Muscle of leg (tissue), 11 donors: ENCODE measurements around the gene CCDC27. TPM values are rescaled to one million over a fixed set of nuclear protein-coding genes. Genes with fewer than 3 reads are reported as not detected.
"Not testable (repeated sequence)": the region's sequence is repeated elsewhere in the genome, so short reads cannot be mapped to it uniquely, and the experiment has no call there.

Experiments used
- DNase-seq: peaks from one replicate; pipeline ENCODE4 v3.0.0; 2013
- H3K27ac ChIP-seq: one replicate; pipeline ENCODE4 v1.5.1; 2013; ENCODE audit warnings: mild to moderate bottlenecking, low read length, control low read depth
- H3K27me3 ChIP-seq: one replicate; pipeline ENCODE4 v1.6.1; 2013; ENCODE audit warnings: low read length; ENCODE audit not compliant: control insufficient read depth, insufficient read depth
- H3K36me3 ChIP-seq: one replicate; pipeline ENCODE4 v1.6.1; 2013; ENCODE audit warnings: low read length; ENCODE audit not compliant: control insufficient read depth, insufficient read depth
- H3K4me1 ChIP-seq: one replicate; pipeline ENCODE4 v1.6.1; 2013; ENCODE audit warnings: low read length; ENCODE audit not compliant: control insufficient read depth, insufficient read depth
- H3K4me3 ChIP-seq: one replicate; pipeline ENCODE4 v1.5.1; 2013; ENCODE audit warnings: low read length, control low read depth
- H3K9me3 ChIP-seq: replicated peaks from 2 replicates; pipeline ENCODE4 v1.6.1; 2013; ENCODE audit warnings: low read depth, low read length; ENCODE audit not compliant: control insufficient read depth
- WGBS: methylation state at CpG from one replicate; pipeline ENCODE4 v1.1.5; 2013; ENCODE audit warnings: missing lambda C conversion rate; ENCODE audit not compliant: insufficient coverage; 5-methylcytosine and 5-hydroxymethylcytosine counted together
- polyA plus RNA-seq, 8 donors: library from polyadenylated mRNA; unstranded; fragments of 120-200 nt; gene quantifications; one replicate each; pipeline versions ENCODE4 v1.2.1 to v1.2.3, GENCODE V29; 2013; ENCODE audit warnings: inconsistent platforms in 1 of 8, low replicate concordance in 1 of 8; ENCODE audit not compliant: insufficient read length in 8 of 8, insufficient read depth in 1 of 8
- total RNA-seq: library from RNA; stranded (reverse); fragments of 120-200 nt; gene quantifications from one replicate; pipeline ENCODE4 v1.2.4, GENCODE V29; 2013

CCDC27 gene
- total and polyA plus RNA-seq, 9 donors = 0.07 to 0.18 (median 0.10) TPM; not detected in 1

GRCh38 chr1:3717715-3718601, 34.3 kb upstream of the CCDC27 start:
- H3K27me3 ChIP-seq = peaks cover 6% of the 10 kb centered on the region
- H3K36me3 ChIP-seq = no peaks in the 10 kb centered on the region
- H3K9me3 ChIP-seq = no peaks in the 10 kb centered on the region
- H3K27ac ChIP-seq = no peak overlapping the region
- DNase-seq = peak; percentile 50
- 13% methylated on average over 37 of the region's 40 CpGs for WGBS
- peaks cover 84% of the 10 kb centered on the region for H3K4me1 ChIP-seq
- H3K4me3 ChIP-seq = no peak overlapping the region

GRCh38 chr1:3718764-3719163, 33.5 kb upstream of the CCDC27 start:
- Histone ChIP-seq H3K27ac (no peak overlapping the region), H3K4me1 (peaks cover 76% of the 10 kb centered on the region), H3K4me3 (no peak overlapping the region), H3K27me3 (peaks cover 6% of the 10 kb centered on the region), H3K36me3 (no peaks in the 10 kb centered on the region), H3K9me3 (no peaks in the 10 kb centered on the region)
- 53% methylated on average over 4 of the region's 14 CpGs for WGBS
- DNase-seq = no peak

GRCh38 chr1:3721955-3722465, 30.2 kb upstream of the CCDC27 start:
- Histone ChIP-seq H3K4me1 (peaks cover 43% of the 10 kb centered on the region), H3K9me3 (no peaks in the 10 kb centered on the region), H3K27ac (no peak overlapping the region), H3K36me3 (no peaks in the 10 kb centered on the region), H3K27me3 (peaks cover 6% of the 10 kb centered on the region), H3K4me3 (no peak overlapping the region)
- 65% methylated on average over 19 of the region's 20 CpGs for WGBS
- no peak for DNase-seq

DNA sequence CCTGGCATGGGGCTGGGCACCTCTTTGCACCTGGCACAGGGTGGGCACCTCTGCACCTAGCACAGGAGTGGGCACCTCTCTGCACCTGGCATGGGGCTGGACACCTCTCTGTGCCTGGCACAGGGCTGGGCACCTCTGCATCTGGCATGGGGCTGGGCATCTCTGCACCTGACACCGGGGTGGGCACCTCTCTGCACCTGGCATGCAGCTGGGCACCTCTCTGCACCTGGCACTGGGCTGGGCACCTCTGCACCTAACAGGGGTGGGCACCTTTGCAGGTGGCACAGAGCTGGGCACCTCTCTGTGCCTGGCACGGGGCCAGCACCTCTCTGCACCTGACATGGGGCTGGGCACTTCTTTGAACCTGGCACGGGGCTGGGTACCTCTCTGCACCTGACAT, 29.4 kb upstream of the CCDC27 start:
- DNase-seq = no peak
- no peaks in the 10 kb centered on the region for H3K36me3 ChIP-seq
- WGBS = 76% methylated on average over 3 of the region's 3 CpGs
- H3K27ac ChIP-seq = no peak overlapping the region
- H3K9me3 ChIP-seq = no peaks in the 10 kb centered on the region
- H3K4me1 ChIP-seq = peaks cover 35% of the 10 kb centered on the region
- H3K27me3 ChIP-seq = peaks cover 3% of the 10 kb centered on the region
- H3K4me3 ChIP-seq = no peak overlapping the region

DNA sequence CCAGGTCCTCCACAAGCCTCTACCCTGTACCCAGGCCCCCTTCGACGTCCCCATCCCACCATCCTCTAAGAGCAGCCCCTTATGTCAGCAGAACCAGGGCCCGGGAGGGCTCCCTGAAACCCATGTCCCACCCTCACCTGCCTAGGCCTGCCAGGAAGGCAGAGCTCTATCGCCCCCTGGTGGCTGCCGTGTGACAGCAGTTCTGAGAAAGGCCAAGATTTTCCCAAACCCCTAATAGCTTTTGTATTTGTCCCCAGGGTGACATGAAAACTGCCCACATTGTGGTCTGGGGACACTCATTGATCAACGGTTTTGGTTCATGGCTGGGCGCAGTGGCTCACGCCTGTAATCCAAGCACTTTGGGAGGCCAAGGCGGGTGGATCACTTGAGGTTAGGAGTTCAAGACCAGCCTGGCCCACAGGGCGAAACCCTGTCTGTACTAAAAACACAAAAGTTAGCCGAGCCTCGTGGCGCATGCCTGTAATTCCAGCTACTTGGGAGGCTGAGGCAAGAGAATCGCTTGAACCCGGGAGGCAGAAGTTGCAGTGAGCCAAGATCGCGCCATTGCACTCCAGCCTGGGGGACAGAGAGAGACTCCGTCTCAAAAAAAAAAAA, 27.7 kb upstream of the CCDC27 start:
- not testable (repeated sequence) for H3K4me3 ChIP-seq, H3K27me3 ChIP-seq, H3K36me3 ChIP-seq, H3K9me3 ChIP-seq, H3K27ac ChIP-seq
- 37% methylated on average over 16 of the region's 18 CpGs for WGBS
- peaks cover 25% of the 10 kb centered on the region for H3K4me1 ChIP-seq
- DNase-seq = peak; percentile 66

DNA sequence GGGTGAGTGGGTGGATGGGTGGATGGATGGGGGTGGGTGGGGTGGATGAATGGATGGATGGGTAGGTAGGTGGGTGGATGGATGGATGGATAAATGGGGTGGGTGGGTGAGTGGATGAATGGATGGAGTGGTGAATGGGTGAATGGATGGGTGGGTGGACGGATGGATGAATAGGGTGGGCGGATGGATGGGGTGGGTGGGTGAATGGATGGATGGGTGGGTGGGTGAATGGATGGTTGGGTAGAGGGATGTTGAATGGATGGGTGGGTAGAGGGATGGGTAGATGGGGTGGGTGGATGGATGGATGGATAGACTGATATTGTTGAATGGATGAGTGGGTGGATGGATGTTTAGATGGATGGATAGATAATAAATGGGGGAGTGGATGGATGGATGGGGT, 26.9 kb upstream of the CCDC27 start:
- no peak overlapping the region for H3K27ac ChIP-seq
- H3K4me3 ChIP-seq = no peak overlapping the region
- no peaks in the 10 kb centered on the region for H3K36me3 ChIP-seq
- DNase-seq = no peak
- H3K4me1 ChIP-seq = peaks cover 21% of the 10 kb centered on the region
- peaks cover 2% of the 10 kb centered on the region for H3K27me3 ChIP-seq
- 100% methylated on average over 2 of the region's 2 CpGs for WGBS
- no peaks in the 10 kb centered on the region for H3K9me3 ChIP-seq

- WGBS = 38% methylated on average over 30 of the region's 37 CpGs
- no peaks in the 10 kb centered on the region for H3K9me3 ChIP-seq
- no peaks in the 10 kb centered on the region for H3K36me3 ChIP-seq
- no peak overlapping the region for H3K27ac ChIP-seq
- H3K4me3 ChIP-seq = no peak overlapping the region
- DNase-seq = no peak
- peaks cover 16% of the 10 kb centered on the region for H3K4me1 ChIP-seq
- peaks cover 8% of the 10 kb centered on the region for H3K27me3 ChIP-seq
Observed at GRCh38 chr1:3727042-3727824, 25.0 kb upstream of the CCDC27 start.

DNA sequence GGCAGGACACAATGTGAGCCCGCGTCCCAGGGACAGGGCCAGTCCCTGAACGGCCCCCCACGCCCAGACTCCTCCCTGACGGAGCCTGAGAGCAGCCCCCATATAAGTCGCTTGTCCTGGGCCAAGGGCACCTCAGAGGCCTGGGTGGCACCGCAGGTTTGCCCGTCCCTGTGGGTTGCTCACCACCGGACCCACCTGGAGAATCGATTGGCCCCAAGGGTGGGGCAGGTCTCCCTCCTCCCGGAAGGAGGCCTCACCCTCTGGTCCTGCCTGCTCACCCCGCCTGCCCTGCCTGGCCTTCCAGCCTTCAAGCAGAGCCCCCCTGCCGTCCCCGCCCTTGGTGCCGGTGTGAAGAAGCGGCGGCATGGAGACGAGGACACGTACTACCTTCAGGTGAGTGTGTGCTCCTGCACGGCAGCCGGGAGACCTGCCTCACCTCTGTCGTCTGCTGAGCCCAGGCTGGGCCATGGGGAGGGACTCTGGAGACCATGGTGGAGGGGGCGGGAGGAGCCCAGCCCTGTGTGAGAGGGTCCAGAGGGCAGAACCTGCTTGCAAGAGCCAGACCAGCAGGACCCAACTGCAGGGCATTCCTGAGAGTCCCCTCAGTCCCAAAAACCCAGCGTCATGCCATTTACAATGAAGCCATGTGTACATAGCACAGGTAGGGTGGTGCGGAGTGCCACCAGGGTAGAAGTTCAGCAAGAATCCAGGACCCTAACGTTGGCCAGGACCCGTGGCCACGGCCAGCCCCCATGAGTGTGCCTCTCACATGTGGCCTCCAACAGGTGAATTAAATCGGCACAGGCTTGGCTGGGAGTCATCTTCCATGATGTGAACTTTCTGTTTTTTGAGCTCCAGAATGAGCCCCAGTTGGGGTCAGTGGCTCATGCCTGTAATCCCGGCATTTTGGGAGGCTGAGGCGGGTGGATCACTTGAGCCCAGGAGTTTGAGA, 24.1 kb upstream of the CCDC27 start:
- WGBS = 83% methylated on average over 30 of the region's 31 CpGs
- no peaks in the 10 kb centered on the region for H3K36me3 ChIP-seq
- H3K4me3 ChIP-seq = no peak overlapping the region
- H3K27me3 ChIP-seq = peaks cover 12% of the 10 kb centered on the region
- no peak for DNase-seq
- H3K27ac ChIP-seq = no peak overlapping the region
- peaks cover 23% of the 10 kb centered on the region for H3K4me1 ChIP-seq
- no peaks in the 10 kb centered on the region for H3K9me3 ChIP-seq
